GM20000 (cell line): ENCODE measurements around the gene RNF227.

Experiments used
- DNase-seq: peaks from one replicate; pipeline ENCODE4 v3.0.0; 2012; ENCODE audit warnings: low spot score
- CTCF ChIP-seq: IDR thresholded peaks from 2 replicates; pipeline ENCODE4 v1.5.1; 2012; ENCODE audit warnings: mild to moderate bottlenecking, control low read depth; ENCODE audit errors: extremely low read depth, missing control alignments

RNF227 gene

DNA sequence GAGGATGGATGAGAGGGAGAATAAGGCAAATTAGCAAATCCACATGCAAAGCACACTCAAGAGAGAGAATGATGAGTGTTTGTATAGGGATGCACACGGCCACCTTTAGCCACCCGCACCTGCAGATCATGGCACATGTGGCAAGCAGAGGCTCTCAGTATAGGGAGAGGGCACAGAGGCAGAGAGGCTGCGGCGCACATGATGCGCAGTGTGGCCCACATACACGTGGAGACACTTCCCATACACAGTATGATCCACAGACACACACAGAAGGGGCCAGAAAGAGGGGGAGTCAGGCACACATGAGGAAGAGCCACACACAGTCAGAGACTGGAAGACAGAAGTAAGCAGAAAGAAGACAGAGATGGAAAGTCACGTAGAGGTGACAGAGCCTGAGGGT, 34.0 kb downstream of the RNF227 start:
- no peak for DNase-seq

DNA sequence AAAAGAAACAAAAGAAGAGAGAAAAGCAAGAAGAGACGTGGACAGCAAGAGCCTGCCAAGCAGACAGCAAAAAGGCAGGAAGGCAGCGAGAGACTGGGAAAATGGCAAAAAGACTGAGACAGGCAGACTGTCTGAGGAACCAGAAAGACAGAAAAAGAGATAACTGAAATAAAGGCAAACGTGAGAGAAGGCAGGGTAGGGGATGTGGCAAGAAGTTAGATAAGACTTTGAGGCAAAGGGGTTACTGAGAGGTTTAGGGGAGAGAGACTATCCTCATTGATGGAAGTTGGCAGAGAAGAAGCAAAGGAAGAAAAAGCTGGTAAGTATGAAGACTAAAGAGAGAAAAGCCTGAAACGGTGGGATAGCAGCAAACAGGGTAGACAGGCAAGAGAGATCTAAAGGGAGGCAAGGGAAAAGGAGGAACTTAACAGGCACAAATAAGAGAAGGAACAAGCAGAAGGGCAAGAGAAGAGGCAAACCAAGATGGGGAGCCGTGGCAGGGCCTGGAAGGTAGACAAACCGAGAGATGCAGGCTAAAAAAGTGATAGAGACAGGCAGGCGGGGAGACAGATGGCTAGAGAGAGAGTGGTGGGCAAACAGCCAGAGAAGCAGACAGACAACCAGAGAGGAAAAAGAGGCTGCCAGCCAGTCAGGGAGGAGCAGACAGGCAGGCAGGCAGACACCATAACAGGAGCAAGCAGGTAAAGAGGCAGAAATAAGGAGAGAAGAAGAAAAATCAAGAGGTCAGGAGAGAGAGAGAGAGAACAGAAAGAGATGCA, 34.6 kb downstream of the RNF227 start:
- no peak for TF ChIP-seq CTCF

More for the DNA sequence above, 34.0 kb downstream of the RNF227 start:
- no peak for TF ChIP-seq CTCF

DNA sequence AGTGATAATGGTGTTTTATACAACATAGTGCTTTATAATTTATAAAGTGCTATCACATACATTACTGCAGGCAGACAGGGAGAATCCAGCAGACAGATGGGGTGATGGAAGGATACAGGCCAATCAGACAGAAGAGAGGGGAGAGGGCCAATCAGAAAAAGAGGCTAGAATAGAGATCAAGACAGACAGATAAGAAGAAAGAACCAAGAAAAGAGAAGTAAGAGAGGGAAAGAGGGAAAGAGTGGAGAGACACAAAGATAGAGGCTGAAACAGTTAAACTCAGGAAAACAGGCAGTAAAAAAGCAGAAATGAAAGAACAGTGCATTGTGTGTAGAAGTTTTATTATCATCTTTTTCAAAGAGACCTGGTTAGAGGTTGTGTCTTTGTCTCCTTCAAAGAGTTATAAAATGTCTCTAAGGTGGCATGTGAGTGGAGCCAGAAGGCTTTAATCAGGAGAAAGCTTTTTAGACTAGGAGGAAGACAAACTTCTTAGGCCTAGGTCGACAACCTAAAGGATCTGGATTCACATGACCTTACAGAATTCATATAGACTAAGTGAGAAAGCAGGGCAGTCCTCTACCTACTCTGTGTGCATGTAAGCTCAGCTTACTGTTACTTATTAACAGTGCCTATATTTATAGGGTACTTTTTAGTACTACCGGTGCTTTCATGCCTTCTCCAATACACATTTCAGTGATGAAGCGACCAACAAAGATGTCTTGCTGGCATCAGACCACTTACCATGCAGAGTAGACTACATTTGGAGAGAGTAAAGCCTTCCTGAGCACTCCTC, 35.8 kb downstream of the RNF227 start:
- TF ChIP-seq CTCF = no peak
- DNase-seq = no peak

More for the DNA sequence above, 34.6 kb downstream of the RNF227 start:
- DNase-seq = no peak

GRCh38 chr17:7878234-7878633, 37.9 kb downstream of the RNF227 start:
- no peak for TF ChIP-seq CTCF
- DNase-seq = no peak

GRCh38 chr17:7875804-7876370, 40.2 kb downstream of the RNF227 start:
- no peak for DNase-seq
- no peak for TF ChIP-seq CTCF

- TF ChIP-seq CTCF = no peak
- DNase-seq = no peak
Observed at GRCh38 chr17:7873051-7873450, 43.0 kb downstream of the RNF227 start.

- no peak for TF ChIP-seq CTCF
- DNase-seq = no peak
Observed at GRCh38 chr17:7867881-7868329, 48.2 kb downstream of the RNF227 start.
